ENCODE data around the gene ID1. TPM values are rescaled to one million over a fixed set of nuclear protein-coding genes. Genes with fewer than 3 reads are reported as not detected.
A peak's percentile ranks its signal among the peaks of the same experiment; 100 is the strongest.
"Not testable (repeated sequence)": the region's sequence is repeated elsewhere in the genome, so short reads cannot be mapped to it uniquely, and the experiment has no call there.

The ID1 gene
- total RNA-seq, 2 experiments from 2014 or later: 1.8 to 2.4 TPM

DNA sequence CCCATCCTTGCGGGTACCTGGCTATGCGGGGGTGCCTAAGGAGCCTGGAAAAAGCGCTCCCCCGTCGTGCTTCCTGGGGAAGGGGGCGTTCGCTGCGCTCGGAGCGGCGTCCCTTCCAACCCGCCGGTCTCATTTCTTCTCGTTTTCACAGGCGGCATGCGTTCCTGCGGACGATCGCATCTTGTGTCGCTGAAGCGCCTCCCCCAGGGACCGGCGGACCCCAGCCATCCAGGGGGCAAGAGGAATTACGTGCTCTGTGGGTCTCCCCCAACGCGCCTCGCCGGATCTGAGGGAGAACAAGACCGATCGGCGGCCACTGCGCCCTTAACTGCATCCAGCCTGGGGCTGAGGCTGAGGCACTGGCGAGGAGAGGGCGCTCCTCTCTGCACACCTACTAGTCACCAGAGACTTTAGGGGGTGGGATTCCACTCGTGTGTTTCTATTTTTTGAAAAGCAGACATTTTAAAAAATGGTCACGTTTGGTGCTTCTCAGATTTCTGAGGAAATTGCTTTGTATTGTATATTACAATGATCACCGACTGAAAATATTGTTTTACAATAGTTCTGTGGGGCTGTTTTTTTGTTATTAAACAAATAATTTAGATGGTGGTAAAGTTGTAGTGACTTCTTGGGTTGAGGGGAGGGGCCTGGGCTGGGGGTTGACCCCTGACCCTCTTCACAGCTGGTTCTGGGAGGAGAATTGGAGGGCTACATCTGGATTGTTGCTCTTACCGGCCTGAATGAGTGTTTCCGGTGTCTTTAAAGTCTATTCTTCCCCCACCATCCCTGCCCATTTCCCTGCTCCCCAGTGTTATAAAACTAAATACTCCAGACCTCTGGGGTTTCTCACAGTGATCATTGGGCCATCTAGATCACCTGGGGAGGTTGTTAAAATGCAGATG lies 1.1 kb downstream of the ID1 start:
- intact Hi-C loops (cut with micrococcal nuclease): loop anchor here (1.0 to 2.0 kb wide), 4 partner anchors 13 to 91 kb away; partner anchors contain the start of gene HM13
- peak; percentile 11 for DNase-seq
- Mint-ChIP-seq H3K4me3 (peak overlapping the region; percentile 85), H3K36me3 (ENCODE audit: low read depth) (no peaks in the 10 kb centered on the region), H3K4me1 (ENCODE audit: low read depth) (peaks cover 26% of the 10 kb centered on the region), H3K27ac (no peak overlapping the region), H3K27me3 (ENCODE audit: low read depth) (peaks cover 48% of the 10 kb centered on the region), H3K9me3 (no peaks in the 10 kb centered on the region)
- CTCF ChIA-PET: interaction anchor here (1.6 to 11.2 kb wide), 6 partner anchors 28 to 117 kb away, joined by 3 to 330 read pairs (median 22); partner anchors contain the start of gene BCL2L1

DNA sequence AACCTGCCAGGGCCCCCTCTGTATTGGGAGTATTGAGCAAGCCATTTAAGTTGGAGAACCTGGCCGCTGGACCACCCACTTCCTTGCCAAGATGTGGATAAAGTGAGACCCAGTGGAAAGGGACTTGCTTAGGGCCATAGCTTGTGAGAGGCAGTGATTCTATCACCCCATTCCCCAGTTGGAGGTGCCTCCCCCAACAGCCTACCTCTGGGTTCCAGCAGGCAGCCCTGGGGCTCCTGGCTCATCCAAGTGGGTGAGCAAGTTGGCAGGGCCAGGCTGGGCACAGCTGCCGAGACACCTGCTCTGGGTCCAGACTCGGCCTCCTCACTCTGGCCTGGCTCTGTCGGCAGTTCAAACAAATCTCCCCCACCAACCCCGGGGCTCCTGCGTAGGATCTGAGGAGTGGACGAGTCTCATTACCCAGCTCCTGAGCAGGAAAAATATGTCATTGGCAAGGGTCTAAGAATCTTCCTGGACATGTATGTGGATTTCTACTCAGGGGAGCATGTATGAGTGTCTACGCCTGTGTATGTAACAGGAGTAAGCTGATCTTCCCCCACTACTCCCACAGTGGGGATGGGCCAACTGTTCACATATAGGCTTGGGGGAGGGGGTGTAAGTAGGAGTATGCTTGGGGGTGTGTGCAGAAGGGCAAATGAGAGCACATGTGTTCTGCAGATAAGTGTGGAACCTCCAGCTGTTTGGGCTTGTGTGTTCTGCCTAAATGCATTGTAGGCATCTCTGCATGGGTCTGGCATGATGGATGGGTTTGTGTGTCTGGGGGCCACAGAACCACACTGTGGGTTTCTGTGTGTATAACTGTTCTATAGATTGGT lies 1.9 kb downstream of the ID1 start:
- no peaks in the 10 kb centered on the region for H3K36me3 Mint-ChIP-seq (ENCODE audit: low read depth)
- CTCF ChIA-PET: interaction anchor here (1.0 to 11.2 kb wide), 4 partner anchors 12 to 55 kb away, joined by 3 to 330 read pairs (median 162); no protein-coding TSS in a partner anchor
- DNase-seq: no peak

DNA sequence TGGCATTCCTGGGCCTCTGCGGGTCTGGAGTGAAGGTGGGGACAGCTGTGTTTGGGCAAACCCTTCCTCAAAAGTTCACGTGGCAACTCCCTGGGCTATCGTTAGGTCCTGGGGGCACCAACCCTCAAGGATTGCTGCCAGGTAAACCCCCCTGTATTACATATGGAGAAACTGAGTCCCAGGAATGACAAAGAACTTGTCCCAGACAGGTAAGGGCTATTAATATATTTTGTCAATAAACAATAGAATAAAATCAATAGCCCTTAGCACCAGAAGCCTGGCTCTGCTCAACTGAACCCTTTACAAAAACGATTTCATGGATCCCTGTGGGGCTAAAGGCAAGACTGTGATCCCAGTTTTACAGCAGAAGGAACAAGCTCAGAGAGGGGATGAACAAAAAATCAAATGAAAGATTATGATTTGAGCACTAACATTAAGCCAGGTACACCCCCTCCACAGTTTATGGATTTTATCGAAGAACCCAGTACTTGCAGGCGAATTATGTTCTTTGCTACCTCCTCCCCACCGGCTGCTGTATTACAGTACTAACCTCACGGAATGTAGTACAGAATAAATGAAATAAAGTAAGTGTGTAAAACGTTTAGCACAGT lies 2.7 kb downstream of the ID1 start:
- Mint-ChIP-seq H3K27me3 (ENCODE audit: low read depth) (peaks cover 44% of the 10 kb centered on the region), H3K27ac (no peak overlapping the region), H3K4me1 (ENCODE audit: low read depth) (peaks cover 23% of the 10 kb centered on the region), H3K9me3 (no peaks in the 10 kb centered on the region), H3K4me3 (no peak overlapping the region), H3K36me3 (ENCODE audit: low read depth) (no peaks in the 10 kb centered on the region)
- CTCF ChIA-PET: interaction anchor here (1.0 to 11.2 kb wide), 4 partner anchors 11 to 54 kb away, joined by 3 to 330 read pairs (median 162); no protein-coding TSS in a partner anchor
- intact Hi-C loops (cut with micrococcal nuclease): no loop called here
- no peak for DNase-seq

More for the DNA sequence above, 1.9 kb downstream of the ID1 start:
- Mint-ChIP-seq H3K4me3 (no peak overlapping the region), H3K27ac (no peak overlapping the region), H3K9me3 (no peaks in the 10 kb centered on the region), H3K4me1 (ENCODE audit: low read depth) (peaks cover 26% of the 10 kb centered on the region), H3K27me3 (ENCODE audit: low read depth) (peaks cover 48% of the 10 kb centered on the region)
- intact Hi-C loops (cut with micrococcal nuclease): no loop called here

DNA sequence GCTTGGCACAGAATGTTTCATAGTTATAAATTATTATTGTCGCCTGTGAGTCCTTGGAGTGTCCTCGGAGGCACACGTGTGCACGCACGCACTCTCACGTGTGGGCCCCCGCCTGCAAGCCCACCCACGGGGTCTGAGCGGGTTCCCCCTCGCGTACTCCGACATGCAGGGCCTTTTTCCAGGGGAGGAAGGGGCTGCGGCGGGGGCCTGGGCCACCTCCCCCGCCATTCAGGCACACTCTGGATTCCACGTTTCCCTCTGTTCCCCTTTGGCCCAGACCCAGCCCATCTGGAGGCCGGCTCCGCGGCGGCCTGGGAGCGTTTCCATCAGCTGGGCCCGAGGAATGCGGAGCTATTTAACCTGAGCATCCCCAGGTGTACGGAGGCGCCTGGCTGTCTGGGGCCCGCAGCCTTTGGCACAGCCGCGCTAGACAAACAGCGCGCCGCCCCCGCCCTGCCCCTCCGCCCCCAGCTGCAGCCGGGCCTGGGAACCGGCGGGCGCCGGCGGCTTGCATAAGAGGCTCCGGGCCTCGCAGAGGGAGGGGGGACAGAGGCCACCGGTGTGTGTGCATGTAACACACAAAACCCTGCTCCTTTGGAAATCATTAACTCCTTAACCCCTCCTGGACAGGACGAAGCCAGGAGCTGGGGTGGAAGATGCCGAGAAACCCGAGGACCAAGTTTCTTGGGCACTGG lies 3.3 kb downstream of the ID1 start:
- DNase-seq: no peak
- intact Hi-C loops (cut with micrococcal nuclease): no loop called here
- H3K4me1 Mint-ChIP-seq (ENCODE audit: low read depth): peaks cover 20% of the 10 kb centered on the region
- H3K27me3 Mint-ChIP-seq (ENCODE audit: low read depth): peaks cover 44% of the 10 kb centered on the region
- H3K4me3 Mint-ChIP-seq: no peak overlapping the region
- CTCF ChIA-PET: interaction anchor here (10.4 to 11.2 kb wide), 2 partner anchors 36 to 51 kb away, joined by 321 to 330 read pairs; no protein-coding TSS in a partner anchor
- no peak overlapping the region for H3K27ac Mint-ChIP-seq
- no peaks in the 10 kb centered on the region for H3K9me3 Mint-ChIP-seq
- H3K36me3 Mint-ChIP-seq (ENCODE audit: low read depth): no peaks in the 10 kb centered on the region

DNA sequence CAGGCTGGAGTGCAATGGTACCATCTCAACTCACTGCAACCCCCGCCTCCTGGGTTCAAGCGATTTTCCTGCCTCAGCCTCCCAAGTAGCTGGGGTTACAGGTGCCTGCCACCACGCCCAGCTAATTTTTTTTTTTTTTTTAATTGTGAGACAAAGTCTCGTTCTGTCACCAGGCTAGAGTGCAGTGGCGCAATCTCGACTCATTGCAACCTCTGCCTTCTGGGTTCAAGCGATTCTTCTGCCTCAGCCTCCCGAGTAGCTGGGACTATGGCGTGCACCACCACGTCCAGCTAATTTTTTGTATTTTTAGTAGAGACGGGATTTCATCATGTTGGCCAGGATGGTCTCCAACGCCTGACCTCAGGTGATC lies 7.2 kb downstream of the ID1 start:
- H3K9me3 Mint-ChIP-seq; DNase-seq; H3K4me1 Mint-ChIP-seq (ENCODE audit: low read depth); H3K36me3 Mint-ChIP-seq (ENCODE audit: low read depth); H3K27ac Mint-ChIP-seq; H3K4me3 Mint-ChIP-seq: not testable (repeated sequence)
- H3K27me3 Mint-ChIP-seq (ENCODE audit: low read depth): peaks cover 14% of the 10 kb centered on the region
- CTCF ChIA-PET: interaction anchor here (0.7 to 11.2 kb wide), 36 partner anchors 9 to 211 kb away, joined by 3 to 330 read pairs (median 6); partner anchors contain the start of genes HM13 and ID1
- intact Hi-C loops (cut with micrococcal nuclease): loop anchor here (1.0 kb wide), 3 partner anchors 39 to 52 kb away; no protein-coding TSS in a partner anchor

DNA sequence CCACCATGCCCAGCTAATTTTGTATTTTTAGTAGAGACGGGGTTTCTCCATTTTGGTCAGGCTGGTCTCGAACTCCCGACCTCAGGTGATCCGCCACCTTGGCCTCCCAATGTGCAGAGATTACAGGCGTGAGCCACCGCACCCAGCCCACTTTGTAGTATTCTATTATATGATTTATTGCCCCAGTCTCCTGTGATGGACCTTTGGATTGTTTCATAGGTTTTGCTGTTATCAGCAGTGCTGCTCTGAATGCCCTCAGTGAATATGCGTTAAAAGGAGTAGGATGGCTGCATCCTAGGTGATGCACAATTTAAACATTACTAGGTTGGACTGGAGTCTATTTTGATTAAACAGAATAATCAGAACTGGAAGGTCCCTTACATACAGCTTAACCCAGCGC lies 10.3 kb downstream of the ID1 start:
- Mint-ChIP-seq H3K4me1 (ENCODE audit: low read depth) (peaks cover 6% of the 10 kb centered on the region), H3K27me3 (ENCODE audit: low read depth) (peaks cover 2% of the 10 kb centered on the region), H3K36me3 (ENCODE audit: low read depth) (no peaks in the 10 kb centered on the region), H3K27ac (no peak overlapping the region), H3K9me3 (no peaks in the 10 kb centered on the region), H3K4me3 (no peak overlapping the region)
- no peak for DNase-seq
- intact Hi-C loops (cut with micrococcal nuclease): no loop called here
- CTCF ChIA-PET: interaction anchor here (0.6 to 11.2 kb wide), 4 partner anchors 31 to 58 kb away, joined by 3 to 330 read pairs (median 162); no protein-coding TSS in a partner anchor

DNA sequence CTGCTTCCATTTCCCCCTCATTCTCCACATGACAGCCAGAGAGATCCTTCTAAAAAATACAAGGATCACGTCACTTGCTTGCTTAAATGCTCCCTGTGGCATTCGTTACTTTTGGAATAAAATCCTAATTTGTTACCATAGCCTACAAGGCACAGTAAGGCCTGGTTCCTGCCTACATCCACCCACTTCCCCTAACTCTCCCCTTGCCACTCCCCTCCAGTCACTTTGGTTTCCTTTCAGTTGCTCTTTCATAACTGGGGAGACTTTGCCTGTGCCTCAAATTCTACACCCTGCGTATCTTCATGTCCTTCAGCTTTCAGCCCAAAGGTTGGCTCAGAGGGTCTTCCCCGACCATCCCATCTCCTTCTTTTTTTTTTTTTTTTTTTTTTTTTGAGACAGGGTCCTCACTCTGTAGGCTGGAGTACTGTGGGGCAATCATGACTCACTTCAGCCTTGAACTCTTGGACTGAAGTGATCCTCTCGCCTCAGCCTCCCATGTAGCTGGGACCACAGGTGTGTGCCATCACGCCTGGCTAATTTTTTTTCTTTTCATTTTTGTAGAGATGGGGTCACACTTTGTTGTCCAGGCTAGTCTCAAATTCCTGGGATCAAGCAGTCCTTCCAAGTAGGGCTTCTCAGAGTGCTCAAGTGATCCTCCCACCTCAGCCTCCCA lies 12.5 kb downstream of the ID1 start:
- Mint-ChIP-seq H3K9me3 (no peaks in the 10 kb centered on the region), H3K4me1 (ENCODE audit: low read depth) (peaks cover 6% of the 10 kb centered on the region), H3K27me3 (ENCODE audit: low read depth) (peaks cover 2% of the 10 kb centered on the region), H3K4me3 (no peak overlapping the region), H3K27ac (no peak overlapping the region), H3K36me3 (ENCODE audit: low read depth) (no peaks in the 10 kb centered on the region)
- CTCF ChIA-PET: interaction anchor here (1.5 to 11.2 kb wide), 2 partner anchors 17 to 46 kb away, joined by 4 to 330 read pairs; no protein-coding TSS in a partner anchor
- DNase-seq: no peak
- intact Hi-C loops (cut with micrococcal nuclease): no loop called here

DNA sequence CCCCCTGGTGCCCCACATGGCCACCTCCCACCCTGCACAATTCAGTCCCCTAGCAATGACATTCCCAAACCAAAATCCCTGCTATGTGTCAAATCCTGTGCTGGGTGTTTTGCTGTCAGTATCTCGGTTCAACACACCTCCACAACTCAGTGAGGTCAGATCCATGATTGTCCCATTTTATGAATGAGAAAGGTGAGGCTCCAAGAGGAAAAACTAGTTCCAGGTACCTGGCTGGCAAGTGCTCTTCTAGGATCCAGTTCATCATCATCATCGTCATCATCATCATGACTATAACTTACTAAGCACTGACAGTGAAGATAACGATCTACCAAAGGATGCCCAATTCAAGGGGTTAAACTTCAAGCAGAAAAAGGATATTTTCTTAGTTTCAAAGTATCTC lies 15.2 kb downstream of the ID1 start:
- CTCF ChIA-PET: interaction anchor here (2.5 kb wide), 1 partner anchor 14 kb away, joined by 7 read pairs; no protein-coding TSS in a partner anchor
- Mint-ChIP-seq H3K4me1 (ENCODE audit: low read depth) (peaks cover 3% of the 10 kb centered on the region), H3K9me3 (no peaks in the 10 kb centered on the region), H3K27ac (no peak overlapping the region), H3K36me3 (ENCODE audit: low read depth) (no peaks in the 10 kb centered on the region), H3K4me3 (no peak overlapping the region), H3K27me3 (ENCODE audit: low read depth) (no peaks in the 10 kb centered on the region)
- DNase-seq: no peak
- intact Hi-C loops (cut with micrococcal nuclease): no loop called here

DNA sequence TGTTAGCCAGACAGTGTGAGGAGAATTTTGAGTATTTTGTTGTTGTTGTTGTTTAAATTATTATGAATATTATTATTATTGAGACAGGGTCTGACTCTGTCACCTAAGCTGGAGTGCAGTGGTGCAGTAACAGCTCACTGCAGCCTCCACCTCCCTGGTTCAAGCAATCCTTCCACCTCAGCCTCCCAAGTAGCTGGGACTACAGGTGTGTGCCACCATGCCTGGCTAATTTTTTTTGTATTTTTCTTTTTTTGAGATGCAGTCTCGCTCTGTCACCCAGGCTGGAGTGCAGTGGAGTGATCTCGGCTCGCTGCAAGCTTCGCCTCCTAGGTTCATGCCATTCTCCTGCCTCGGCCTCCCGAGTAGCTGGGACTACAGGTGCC lies 18.0 kb downstream of the ID1 start:
- H3K9me3 Mint-ChIP-seq; DNase-seq; H3K27ac Mint-ChIP-seq; intact Hi-C loops (cut with micrococcal nuclease); H3K4me3 Mint-ChIP-seq; H3K4me1 Mint-ChIP-seq (ENCODE audit: low read depth); H3K27me3 Mint-ChIP-seq (ENCODE audit: low read depth); H3K36me3 Mint-ChIP-seq (ENCODE audit: low read depth); CTCF ChIA-PET: not testable (repeated sequence)

DNA sequence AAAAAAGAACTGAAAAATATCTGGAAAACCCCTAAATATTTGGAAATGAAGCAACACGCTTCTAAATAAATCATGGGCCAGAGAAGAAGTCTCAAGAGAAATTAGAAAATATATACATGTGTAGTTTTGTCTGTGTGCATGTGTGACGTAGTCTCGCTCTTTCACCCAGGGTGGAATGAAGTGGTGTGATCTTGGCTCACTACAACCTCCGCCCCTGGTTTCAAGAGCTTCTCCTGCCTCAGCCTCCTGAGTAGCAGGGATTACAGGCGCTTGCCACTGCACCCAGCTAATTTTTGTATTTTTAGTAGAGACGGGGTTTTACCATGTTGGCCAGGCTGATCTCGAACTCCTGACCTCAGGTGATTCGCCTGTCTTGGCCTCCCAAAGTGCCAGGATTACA lies 21.4 kb downstream of the ID1 start:
- H3K27me3 Mint-ChIP-seq (ENCODE audit: low read depth); H3K36me3 Mint-ChIP-seq (ENCODE audit: low read depth); H3K4me3 Mint-ChIP-seq; H3K9me3 Mint-ChIP-seq; intact Hi-C loops (cut with micrococcal nuclease); H3K4me1 Mint-ChIP-seq (ENCODE audit: low read depth); H3K27ac Mint-ChIP-seq; DNase-seq: not testable (repeated sequence)
- CTCF ChIA-PET: interaction anchor here (0.7 to 2.0 kb wide), 3 partner anchors 13 to 97 kb away, joined by 3 to 10 read pairs (median 4); no protein-coding TSS in a partner anchor

DNA sequence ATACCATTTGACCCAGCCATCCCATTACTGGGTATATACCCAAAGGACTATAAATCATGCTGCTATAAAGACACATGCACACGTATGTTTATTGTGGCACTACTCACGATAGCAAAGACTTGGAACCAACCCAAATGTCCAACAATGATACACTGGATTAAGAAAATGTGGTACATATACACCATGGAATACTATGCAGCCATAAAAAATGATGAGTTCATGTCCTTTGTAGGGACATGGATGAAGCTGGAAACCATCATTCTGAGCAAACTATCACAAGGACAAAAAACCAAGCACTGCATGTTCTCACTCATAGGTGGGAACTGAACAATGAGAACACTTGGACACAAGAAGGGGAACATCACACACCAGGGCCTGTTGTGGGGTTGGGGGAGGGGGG lies 23.0 kb downstream of the ID1 start:
- intact Hi-C loops (cut with micrococcal nuclease); H3K36me3 Mint-ChIP-seq (ENCODE audit: low read depth); H3K27ac Mint-ChIP-seq; H3K4me3 Mint-ChIP-seq; H3K4me1 Mint-ChIP-seq (ENCODE audit: low read depth); H3K9me3 Mint-ChIP-seq; DNase-seq; H3K27me3 Mint-ChIP-seq (ENCODE audit: low read depth): not testable (repeated sequence)
- CTCF ChIA-PET: interaction anchor here (2.0 kb wide), 1 partner anchor 15 kb away, joined by 10 read pairs; no protein-coding TSS in a partner anchor
